GM12873 (cell line): Measurements from ENCODE around the gene MT1X.

Experiments used
- TF ChIP-seq, protein P1 (sequence below): IDR thresholded peaks from 2 replicates; pipeline ENCODE4 v1.5.1; 2012; ENCODE audit warnings: low read depth, mild to moderate bottlenecking, moderate library complexity, low read length, control low read depth; ENCODE audit not compliant: insufficient read depth; ENCODE audit errors: missing control alignments

MT1X gene

DNA sequence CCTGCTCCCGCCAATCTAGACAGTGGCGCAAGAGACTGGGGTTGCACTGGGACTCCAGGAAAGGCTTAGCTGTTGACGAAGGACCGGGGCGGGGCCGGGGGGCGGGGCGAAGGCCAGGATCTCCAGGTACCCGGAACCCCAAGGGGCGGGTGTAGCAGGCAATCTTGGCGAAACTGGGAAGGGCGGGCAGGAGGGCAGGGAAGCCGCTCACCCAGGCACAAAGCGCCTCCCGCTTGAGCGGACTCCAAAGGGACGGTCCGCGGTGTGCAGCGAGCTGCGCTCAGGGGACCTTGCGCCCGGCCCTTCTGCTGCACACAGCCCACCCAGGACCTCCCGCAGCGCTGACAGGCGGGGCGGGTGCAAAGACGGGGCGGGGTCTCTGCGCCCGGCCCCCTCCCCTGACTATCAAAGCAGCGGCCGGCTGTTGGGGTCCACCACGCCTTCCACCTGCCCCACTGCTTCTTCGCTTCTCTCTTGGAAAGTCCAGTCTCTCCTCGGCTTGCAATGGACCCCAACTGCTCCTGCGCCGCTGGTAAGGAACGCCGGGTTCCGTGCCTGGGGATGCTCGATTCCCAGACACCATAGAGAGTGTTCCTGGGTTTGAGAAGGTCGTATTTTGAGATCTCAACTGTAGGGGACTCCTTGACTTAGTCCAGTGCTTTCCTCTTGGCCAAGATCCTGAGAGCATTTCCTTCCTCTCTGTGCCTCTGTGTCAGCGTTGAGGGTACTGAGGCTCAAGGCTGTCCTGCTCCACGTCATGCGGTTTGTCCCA is 24.5 kb upstream of the MT1X start, which contains the start of gene MT1F:
Gene MT1F, plus strand, starts transcription at position 405 of the 772 bp plus-strand sequence. Its CDS starts 100 bp downstream, at position 505.
- TF ChIP-seq, protein P1, sequence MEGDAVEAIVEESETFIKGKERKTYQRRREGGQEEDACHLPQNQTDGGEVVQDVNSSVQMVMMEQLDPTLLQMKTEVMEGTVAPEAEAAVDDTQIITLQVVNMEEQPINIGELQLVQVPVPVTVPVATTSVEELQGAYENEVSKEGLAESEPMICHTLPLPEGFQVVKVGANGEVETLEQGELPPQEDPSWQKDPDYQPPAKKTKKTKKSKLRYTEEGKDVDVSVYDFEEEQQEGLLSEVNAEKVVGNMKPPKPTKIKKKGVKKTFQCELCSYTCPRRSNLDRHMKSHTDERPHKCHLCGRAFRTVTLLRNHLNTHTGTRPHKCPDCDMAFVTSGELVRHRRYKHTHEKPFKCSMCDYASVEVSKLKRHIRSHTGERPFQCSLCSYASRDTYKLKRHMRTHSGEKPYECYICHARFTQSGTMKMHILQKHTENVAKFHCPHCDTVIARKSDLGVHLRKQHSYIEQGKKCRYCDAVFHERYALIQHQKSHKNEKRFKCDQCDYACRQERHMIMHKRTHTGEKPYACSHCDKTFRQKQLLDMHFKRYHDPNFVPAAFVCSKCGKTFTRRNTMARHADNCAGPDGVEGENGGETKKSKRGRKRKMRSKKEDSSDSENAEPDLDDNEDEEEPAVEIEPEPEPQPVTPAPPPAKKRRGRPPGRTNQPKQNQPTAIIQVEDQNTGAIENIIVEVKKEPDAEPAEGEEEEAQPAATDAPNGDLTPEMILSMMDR = no peak

- TF ChIP-seq, protein P1 = no peak
Observed at GRCh38 chr16:56658327-56658875, 23.9 kb upstream of the MT1X start.

DNA sequence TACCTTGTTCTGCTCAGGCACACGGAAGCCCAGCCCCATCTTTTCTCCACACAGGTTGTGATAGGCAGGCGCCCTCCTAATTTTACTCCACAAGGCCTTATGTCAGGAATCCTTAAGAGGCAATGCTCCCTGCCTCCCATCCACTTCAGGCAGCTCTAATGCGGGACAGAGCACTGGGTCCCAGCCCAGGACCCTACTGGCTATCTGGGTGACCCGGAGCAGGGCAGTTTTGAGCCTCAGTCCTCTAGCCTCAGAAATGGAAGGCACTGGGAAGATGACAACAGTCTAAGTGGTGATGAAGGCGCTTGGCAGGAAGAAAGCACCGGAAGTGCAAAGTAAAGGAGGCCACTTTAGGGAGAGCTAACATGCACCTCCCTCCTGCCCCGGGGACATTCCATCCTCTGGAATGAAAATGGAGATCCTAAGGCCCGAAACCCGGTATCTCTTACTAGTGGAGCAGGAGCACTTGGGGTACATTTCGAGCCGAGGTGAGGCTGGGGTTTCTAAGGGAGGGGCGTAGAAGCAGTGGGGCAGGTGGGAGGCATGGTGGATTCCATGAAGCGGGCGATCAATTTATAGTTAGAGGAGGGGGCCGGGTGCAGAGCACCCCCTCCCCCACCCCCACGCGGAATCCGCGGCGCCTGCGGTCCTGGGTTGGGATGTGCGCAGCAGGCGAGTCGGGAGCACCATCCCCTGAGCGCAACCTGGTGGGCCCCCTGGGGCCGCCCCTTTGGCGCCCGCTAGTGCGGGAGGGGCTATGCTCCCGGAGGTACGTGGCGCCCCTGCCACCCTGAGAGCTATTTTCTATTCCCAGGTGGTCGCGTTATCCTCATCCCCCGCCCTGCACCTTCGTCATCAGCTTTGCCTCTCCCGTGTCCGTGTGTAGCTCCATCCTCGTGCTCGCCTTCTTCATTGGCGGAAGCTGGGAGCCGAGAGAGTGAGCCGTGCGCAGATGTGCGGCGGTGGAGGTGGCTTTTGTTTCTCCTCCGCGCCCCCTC is 19.6 kb upstream of the MT1X start:
- TF ChIP-seq, protein P1 = no peak

GRCh38 chr16:56664506-56664905 is 17.8 kb upstream of the MT1X start:
- TF ChIP-seq, protein P1 = no peak

GRCh38 chr16:56667581-56668571 is 14.4 kb upstream of the MT1X start, which contains the start of gene MT1G:
TSS of gene MT1G (minus strand) at chr16:56668065. CDS start at chr16:56667993, 72 bp downstream.
- TF ChIP-seq, protein P1 = no peak

GRCh38 chr16:56669005-56669839 is 13.0 kb upstream of the MT1X start, which contains the start of gene MT1H:
TSS of gene MT1H (plus strand) at chr16:56669814. CDS start at chr16:56669885, 71 bp downstream.
- TF ChIP-seq, protein P1 = no peak
